Keratinocyte (primary cell): ENCODE measurements around the gene CDKAL1. TPM values are rescaled to one million over a fixed set of nuclear protein-coding genes. Genes with fewer than 3 reads are reported as not detected.

Experiments used
- DNase-seq: peaks from one replicate; pipeline ENCODE4 v3.0.0-alpha.2; 2011; ENCODE audit warnings: low read depth, missing footprints, low spot score
- FAIRE-seq: peaks from 2 replicates; lab custom pipeline; 2011; peaks lifted over from hg19 to GRCh38; lab: Jason Lieb, UNC
- H2AFZ ChIP-seq: 2 replicates; pipeline ENCODE4 v1.6.0; 2012; ENCODE audit warnings: low read length, control low read depth, inconsistent platforms; ENCODE audit not compliant: control insufficient read depth
- H3K27ac ChIP-seq: 2 replicates; pipeline ENCODE4 v1.5.1; 2011; ENCODE audit warnings: low read length; ENCODE audit not compliant: control insufficient read depth, insufficient read depth
- H3K27me3 ChIP-seq: 3 replicates; pipeline ENCODE4 v1.6.0; 2011; ENCODE audit warnings: low read length; ENCODE audit not compliant: control insufficient read depth, insufficient read depth; ENCODE audit errors: extremely low read depth
- H3K36me3 ChIP-seq, 2 experiments: 2 replicates in 1 of 2; 3 replicates in 1 of 2; pipeline ENCODE4 v1.5.1; 2011; ENCODE audit warnings: low read length in 2 of 2, mild to moderate bottlenecking in 1 of 2; ENCODE audit not compliant: control insufficient read depth in 2 of 2, insufficient read depth in 2 of 2; ENCODE audit errors: extremely low read depth in 1 of 2
- H3K4me1 ChIP-seq: 3 replicates; pipeline ENCODE4 v1.5.1; 2011; ENCODE audit warnings: low read length; ENCODE audit not compliant: control insufficient read depth, insufficient read depth; ENCODE audit errors: extremely low read depth
- H3K4me2 ChIP-seq: 3 replicates; pipeline ENCODE4 v1.6.0; 2011; ENCODE audit warnings: low read depth, low read length; ENCODE audit not compliant: control insufficient read depth, insufficient read depth; ENCODE audit errors: extremely low read depth
- H3K4me3 ChIP-seq, 3 experiments: fragments of 200-600 bp in 1 of 3; sonication (generic) in 1 of 3; 2 replicates in 2 of 3; 3 replicates in 1 of 3; pipeline ENCODE4 v1.5.1; 2011 to 2016; ENCODE audit warnings: low read length in 3 of 3, mild to moderate bottlenecking in 3 of 3, control low read depth in 2 of 3, inconsistent platforms in 1 of 3, low read depth in 1 of 3, mixed read lengths in 1 of 3, mixed run types in 1 of 3, moderate library complexity in 1 of 3; ENCODE audit not compliant: control insufficient read depth in 2 of 3, insufficient read depth in 2 of 3; ENCODE audit errors: extremely low read depth in 1 of 3
- H3K79me2 ChIP-seq: 2 replicates; pipeline ENCODE4 v1.6.0; 2012; ENCODE audit warnings: low read length; ENCODE audit not compliant: control insufficient read depth, insufficient read depth
- H3K9ac ChIP-seq: 3 replicates; pipeline ENCODE4 v1.6.0; 2011; ENCODE audit warnings: low read length; ENCODE audit not compliant: control insufficient read depth, insufficient read depth; ENCODE audit errors: extremely low read depth
- H3K9me1 ChIP-seq: 3 replicates; pipeline ENCODE4 v1.6.0; 2011; ENCODE audit warnings: low read length; ENCODE audit not compliant: control insufficient read depth, insufficient read depth; ENCODE audit errors: extremely low read depth
- H3K9me3 ChIP-seq: 2 replicates; pipeline ENCODE4 v1.5.1; 2012; ENCODE audit warnings: low read depth, low read length; ENCODE audit not compliant: control insufficient read depth
- H4K20me1 ChIP-seq: 3 replicates; pipeline ENCODE4 v1.6.0; 2011; ENCODE audit warnings: low read length; ENCODE audit not compliant: control insufficient read depth, insufficient read depth; ENCODE audit errors: extremely low read depth
- EZH2 ChIP-seq: IDR thresholded peaks from one replicate; pipeline ENCODE4 v1.6.1; 2012; ENCODE audit warnings: inconsistent platforms, mild to moderate bottlenecking, low read length, moderate library complexity
- dilution Hi-C: fragments of 300-500 bp; cut with MboI; formaldehyde crosslinking; loops from one replicate; pipeline ENCODE4 v1.7.0; 2020; ENCODE audit warnings: low sequenced_read_pairs; ENCODE audit not compliant: extremely low pct_ligation_motif_present
- polyA plus RNA-seq, 5 experiments: library from polyadenylated mRNA; depleted of rRNA in 3 of 5; stranded (reverse) in 3 of 5; stranded (forward) in 1 of 5; unstranded in 1 of 5; fragments of >200 nt; gene quantifications; 1 replicate in 1 of 5; 2 replicates in 3 of 5; 3 replicates in 1 of 5; pipeline versions ENCODE4 v1.2.1 to v1.2.3, GENCODE V29; 2011 to 2012; ENCODE audit warnings: missing spikeins in 2 of 5, low read depth in 1 of 5, low replicate concordance in 1 of 5
- TF ChIP-seq, protein P1 (sequence below), 3 experiments: IDR thresholded peaks in 1 of 3; conservative IDR thresholded peaks in 1 of 3; optimal IDR thresholded peaks in 1 of 3; 2 replicates in 2 of 3; 3 replicates in 1 of 3; pipeline versions ENCODE3 to v1.5.1; 2011; ENCODE audit warnings: low read length in 3 of 3, mild to moderate bottlenecking in 3 of 3, moderate library complexity in 2 of 3, control low read depth in 1 of 3, inconsistent platforms in 1 of 3; ENCODE audit not compliant: insufficient read depth in 2 of 3; ENCODE audit errors: extremely low read depth in 1 of 3

The CDKAL1 gene
- polyA plus RNA-seq, 1 donor (not counting 4 experiments of a cell fraction or from before 2014, with no cell fraction given), result 5.6 TPM

GRCh38 chr6:21070620-21071019 is 536.4 kb downstream of the CDKAL1 start:
- Histone ChIP-seq H3K4me2 (no peak overlapping the region), H4K20me1 (no peaks in the 10 kb centered on the region), H3K9ac (no peak overlapping the region), H3K9me3 (no peaks in the 10 kb centered on the region), H3K9me1 (no peaks in the 10 kb centered on the region), H3K27me3 (no peaks in the 10 kb centered on the region), H3K4me1 (no peaks in the 10 kb centered on the region), H3K4me3 (no peak overlapping the region), H2AFZ (no peak overlapping the region), H3K36me3 (no peaks in the 10 kb centered on the region), H3K27ac (no peak overlapping the region), H3K79me2 (no peaks in the 10 kb centered on the region)
- DNase-seq (no peak), FAIRE-seq (no peak)
- dilution Hi-C loops, result no loop called here
- TF ChIP-seq, protein P1, sequence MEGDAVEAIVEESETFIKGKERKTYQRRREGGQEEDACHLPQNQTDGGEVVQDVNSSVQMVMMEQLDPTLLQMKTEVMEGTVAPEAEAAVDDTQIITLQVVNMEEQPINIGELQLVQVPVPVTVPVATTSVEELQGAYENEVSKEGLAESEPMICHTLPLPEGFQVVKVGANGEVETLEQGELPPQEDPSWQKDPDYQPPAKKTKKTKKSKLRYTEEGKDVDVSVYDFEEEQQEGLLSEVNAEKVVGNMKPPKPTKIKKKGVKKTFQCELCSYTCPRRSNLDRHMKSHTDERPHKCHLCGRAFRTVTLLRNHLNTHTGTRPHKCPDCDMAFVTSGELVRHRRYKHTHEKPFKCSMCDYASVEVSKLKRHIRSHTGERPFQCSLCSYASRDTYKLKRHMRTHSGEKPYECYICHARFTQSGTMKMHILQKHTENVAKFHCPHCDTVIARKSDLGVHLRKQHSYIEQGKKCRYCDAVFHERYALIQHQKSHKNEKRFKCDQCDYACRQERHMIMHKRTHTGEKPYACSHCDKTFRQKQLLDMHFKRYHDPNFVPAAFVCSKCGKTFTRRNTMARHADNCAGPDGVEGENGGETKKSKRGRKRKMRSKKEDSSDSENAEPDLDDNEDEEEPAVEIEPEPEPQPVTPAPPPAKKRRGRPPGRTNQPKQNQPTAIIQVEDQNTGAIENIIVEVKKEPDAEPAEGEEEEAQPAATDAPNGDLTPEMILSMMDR (optimal IDR thresholded peaks at IDR 0.05 in 1 of 3, IDR thresholded peaks at IDR 0.05 in 1 of 3, conservative IDR thresholded peaks at IDR 0.05 in 1 of 3; ENCODE audit: extremely low read depth in 1 of 3, insufficient read depth in 2 of 3, low read length in 3 of 3), result no peak
- no peak for TF ChIP-seq EZH2

- Histone ChIP-seq H3K9ac (no peak overlapping the region), H3K4me1 (no peaks in the 10 kb centered on the region), H3K27me3 (no peaks in the 10 kb centered on the region), H3K9me3 (no peaks in the 10 kb centered on the region), H3K79me2 (no peaks in the 10 kb centered on the region), H4K20me1 (no peaks in the 10 kb centered on the region), H3K4me2 (no peak overlapping the region), H3K9me1 (no peaks in the 10 kb centered on the region), H2AFZ (no peak overlapping the region), H3K27ac (no peak overlapping the region), H3K4me3 (no peak overlapping the region), H3K36me3 (no peaks in the 10 kb centered on the region)
- FAIRE-seq (peak; percentile 26), DNase-seq (no peak)
- dilution Hi-C loops, result no loop called here
- TF ChIP-seq, protein P1 (optimal IDR thresholded peaks at IDR 0.05 in 1 of 3, IDR thresholded peaks at IDR 0.05 in 1 of 3, conservative IDR thresholded peaks at IDR 0.05 in 1 of 3; ENCODE audit: extremely low read depth in 1 of 3, insufficient read depth in 2 of 3, low read length in 3 of 3), result no peak
- TF ChIP-seq EZH2, result no peak
These were observed 537.7 kb downstream of the CDKAL1 start for GRCh38 chr6:21071780-21072468.
